CD8-positive, alpha-beta memory T cell (primary cell): ENCODE data around the gene FAT2. TPM values are rescaled to one million over a fixed set of nuclear protein-coding genes. Genes with fewer than 3 reads are reported as not detected.
"Not testable (repeated sequence)": the region's sequence is repeated elsewhere in the genome, so short reads cannot be mapped to it uniquely, and the experiment has no call there.

ENCODE experiments used
- CTCF ChIA-PET: fragments of 350-600 bp; sonication (Branson Sonifier 250); formaldehyde crosslinking; loops from one replicate; lab custom pipeline; 2021; ENCODE audit warnings: antibody characterized with exemption; lab: Charles Lee
- POLR2A ChIA-PET: fragments of 350-600 bp; sonication (Branson Sonifier 250); formaldehyde crosslinking; loops from one replicate; lab custom pipeline; 2021; ENCODE audit warnings: antibody characterized with exemption; lab: Charles Lee
- DNase-seq, 5 donors: peaks; one replicate each; pipeline versions ENCODE4 v3.0.0 to v3.0.0-alpha.2; 2020 to 2022; ENCODE audit warnings: mixed read lengths in 1 of 5
- H3K27ac ChIP-seq: one replicate; pipeline ENCODE4 v1.7.0; 2013; ENCODE audit warnings: low read depth, mild to moderate bottlenecking, low read length, moderate library complexity
- H3K27me3 ChIP-seq: 2 replicates; pipeline ENCODE4 v1.7.0; 2013; ENCODE audit warnings: low read length, mild to moderate bottlenecking; ENCODE audit not compliant: insufficient read depth, poor library complexity, severe bottlenecking
- H3K36me3 ChIP-seq: 2 replicates; pipeline ENCODE4 v1.7.0; 2013; ENCODE audit warnings: mild to moderate bottlenecking, low read length, moderate library complexity; ENCODE audit not compliant: insufficient read depth
- H3K4me1 ChIP-seq: 2 replicates; pipeline ENCODE4 v1.7.0; 2013; ENCODE audit warnings: mild to moderate bottlenecking, low read length, moderate library complexity; ENCODE audit not compliant: insufficient read depth
- H3K4me3 ChIP-seq: 2 replicates; pipeline ENCODE4 v1.7.0; 2013; ENCODE audit warnings: mild to moderate bottlenecking, low read length
- H3K9me3 ChIP-seq: 2 replicates; pipeline ENCODE4 v1.7.0; 2013; ENCODE audit warnings: mild to moderate bottlenecking, low read length
- H3K27ac Mint-ChIP-seq, 8 donors: one replicate each; pipeline ENCODE4 v1.8.0; 2020 to 2021; ENCODE audit warnings: mixed read lengths in 8 of 8, mild to moderate bottlenecking in 6 of 8, inconsistent platforms in 3 of 8, moderate library complexity in 3 of 8
- H3K27me3 Mint-ChIP-seq, 2 donors: one replicate each; pipeline ENCODE4 v1.8.0; 2020 to 2021; ENCODE audit warnings: mixed read lengths in 2 of 2, mild to moderate bottlenecking in 1 of 2, moderate library complexity in 1 of 2
- H3K36me3 Mint-ChIP-seq, 3 donors: one replicate each; pipeline ENCODE4 v1.8.0; 2020 to 2021; ENCODE audit warnings: mixed read lengths in 3 of 3, inconsistent platforms in 1 of 3, mild to moderate bottlenecking in 1 of 3
- H3K4me1 Mint-ChIP-seq, 3 donors: one replicate each; pipeline ENCODE4 v1.8.0; 2020 to 2021; ENCODE audit warnings: mixed read lengths in 3 of 3, inconsistent platforms in 1 of 3, mild to moderate bottlenecking in 1 of 3
- H3K4me3 Mint-ChIP-seq, 7 donors: one replicate each; pipeline ENCODE4 v1.8.0; 2020 to 2021; ENCODE audit warnings: mixed read lengths in 7 of 7, mild to moderate bottlenecking in 6 of 7, moderate library complexity in 4 of 7, inconsistent platforms in 2 of 7
- H3K9me3 Mint-ChIP-seq, 5 donors: one replicate each; pipeline ENCODE4 v1.8.0; 2020 to 2022; ENCODE audit warnings: mixed read lengths in 5 of 5, mild to moderate bottlenecking in 3 of 5, moderate library complexity in 2 of 5, inconsistent platforms in 1 of 5
- polyA plus RNA-seq: library from polyadenylated mRNA; unstranded; fragments of 300-500 nt; fragmentation: Illumina TruSeq; gene quantifications from one replicate; pipeline ENCODE4 v1.2.3, GENCODE V29; 2021
- total RNA-seq, 2 experiments: library from RNA; stranded (reverse); gene quantifications; one replicate each; pipeline ENCODE4 v1.2.3, GENCODE V29; 2021

The FAT2 gene
- total and polyA plus RNA-seq, 3 experiments from 2014 or later: not detected

- H3K36me3 Mint-ChIP-seq: no peaks in the 10 kb centered on the region
- DNase-seq: no peak
- ChIA-PET CTCF (no interaction called here), POLR2A (no interaction called here)
- H3K4me3 Mint-ChIP-seq: no peak overlapping the region
- Histone ChIP-seq H3K4me3 (no peak overlapping the region), H3K27me3 (no peaks in the 10 kb centered on the region), H3K36me3 (no peaks in the 10 kb centered on the region), H3K27ac (no peak overlapping the region), H3K9me3 (no peaks in the 10 kb centered on the region), H3K4me1 (no peaks in the 10 kb centered on the region)
- H3K27ac Mint-ChIP-seq: no peak overlapping the region
- H3K4me1 Mint-ChIP-seq: no peaks in the 10 kb centered on the region
- H3K9me3 Mint-ChIP-seq: peaks cover 0 to 4% (median 0%) of the 10 kb centered on the region in 5 donors
- H3K27me3 Mint-ChIP-seq: peaks cover 2 to 17% of the 10 kb centered on the region in 2 donors
Observed at GRCh38 chr5:151584057-151584937, 6.8 kb downstream of the FAT2 start.

DNA sequence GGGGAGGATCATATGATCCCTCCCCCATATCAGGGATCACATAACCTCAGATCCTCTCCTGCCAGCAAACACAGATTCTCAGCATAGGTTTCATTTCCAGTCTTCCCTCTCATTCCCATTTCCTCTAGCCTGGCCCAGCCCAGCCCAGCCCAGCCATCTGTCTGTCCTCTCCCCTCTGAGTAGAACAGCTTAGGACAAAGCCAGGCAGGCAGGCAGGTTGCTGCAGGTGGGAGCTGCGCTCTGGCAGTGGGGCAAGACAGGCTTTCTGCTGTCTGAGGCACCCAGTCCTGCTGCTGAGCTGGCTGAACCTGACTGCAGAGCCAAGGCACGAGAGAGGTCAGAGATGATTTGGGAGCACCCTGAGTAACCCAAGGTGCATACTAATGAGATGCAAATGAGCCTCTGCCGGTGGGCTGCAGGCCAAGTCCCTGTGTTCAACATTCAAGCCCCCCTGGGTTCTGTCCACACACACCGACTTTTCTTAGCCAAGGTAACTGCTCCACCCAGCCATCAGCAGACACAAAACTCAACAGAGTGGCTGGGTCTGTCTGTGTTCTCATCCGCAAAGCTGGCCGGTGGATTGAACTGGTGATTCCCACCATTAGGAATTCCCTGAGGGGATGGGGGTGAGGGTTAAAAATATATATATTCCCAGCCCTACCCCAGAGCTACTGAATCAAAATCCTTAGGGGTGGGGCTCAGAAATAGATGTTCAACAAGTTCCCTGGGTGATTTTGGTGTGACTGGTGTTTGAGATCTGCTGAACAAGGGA is 9.1 kb downstream of the FAT2 start:
- Mint-ChIP-seq H3K9me3 (peaks cover 0 to 4% (median 0%) of the 10 kb centered on the region in 5 donors), H3K27ac (no peak overlapping the region), H3K27me3 (peaks cover 2 to 17% of the 10 kb centered on the region in 2 donors), H3K36me3 (no peaks in the 10 kb centered on the region), H3K4me1 (peaks cover 3 to 12% (median 9%) of the 10 kb centered on the region in 3 donors), H3K4me3 (no peak overlapping the region)
- H3K27me3 ChIP-seq: no peaks in the 10 kb centered on the region
- no peak for DNase-seq
- no peaks in the 10 kb centered on the region for H3K9me3 ChIP-seq
- ChIA-PET CTCF (no interaction called here), POLR2A (no interaction called here)
- no peaks in the 10 kb centered on the region for H3K36me3 ChIP-seq
- no peak overlapping the region for H3K4me3 ChIP-seq
- no peak overlapping the region for H3K27ac ChIP-seq
- H3K4me1 ChIP-seq: peaks cover 11% of the 10 kb centered on the region

DNA sequence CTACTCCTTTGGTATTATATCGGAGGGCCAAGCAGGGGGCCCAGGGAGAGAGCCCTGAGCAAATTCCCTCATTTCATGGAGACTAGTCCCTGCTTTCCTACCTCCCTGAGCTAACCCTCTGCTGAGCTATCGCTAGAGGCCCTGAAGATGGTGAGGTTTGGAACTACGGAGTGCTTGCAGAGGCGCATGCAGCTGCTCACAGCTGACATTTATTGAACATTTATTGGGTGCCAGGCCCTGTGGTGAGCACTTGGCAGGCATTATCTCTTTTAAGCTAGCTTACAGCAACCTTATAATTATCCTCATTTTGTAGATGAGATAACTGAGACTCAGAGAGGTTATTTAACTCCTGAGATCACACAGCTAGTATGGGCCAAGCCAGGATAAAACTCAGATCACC is 9.8 kb downstream of the FAT2 start:
- H3K4me3 ChIP-seq: no peak overlapping the region
- Mint-ChIP-seq H3K27me3 (peaks cover 2 to 17% of the 10 kb centered on the region in 2 donors), H3K4me1 (peaks cover 3 to 12% (median 11%) of the 10 kb centered on the region in 3 donors), H3K9me3 (peaks cover 0 to 4% (median 0%) of the 10 kb centered on the region in 5 donors), H3K27ac (no peak overlapping the region), H3K36me3 (no peaks in the 10 kb centered on the region), H3K4me3 (no peak overlapping the region)
- H3K9me3 ChIP-seq: no peaks in the 10 kb centered on the region
- no peaks in the 10 kb centered on the region for H3K36me3 ChIP-seq
- ChIA-PET POLR2A (no interaction called here), CTCF (interaction anchor here (0.6 kb wide), 1 partner anchor 66 kb away, joined by 3 read pairs; no protein-coding TSS in a partner anchor)
- peaks cover 14% of the 10 kb centered on the region for H3K4me1 ChIP-seq
- no peaks in the 10 kb centered on the region for H3K27me3 ChIP-seq
- no peak overlapping the region for H3K27ac ChIP-seq
- no peak for DNase-seq

DNA sequence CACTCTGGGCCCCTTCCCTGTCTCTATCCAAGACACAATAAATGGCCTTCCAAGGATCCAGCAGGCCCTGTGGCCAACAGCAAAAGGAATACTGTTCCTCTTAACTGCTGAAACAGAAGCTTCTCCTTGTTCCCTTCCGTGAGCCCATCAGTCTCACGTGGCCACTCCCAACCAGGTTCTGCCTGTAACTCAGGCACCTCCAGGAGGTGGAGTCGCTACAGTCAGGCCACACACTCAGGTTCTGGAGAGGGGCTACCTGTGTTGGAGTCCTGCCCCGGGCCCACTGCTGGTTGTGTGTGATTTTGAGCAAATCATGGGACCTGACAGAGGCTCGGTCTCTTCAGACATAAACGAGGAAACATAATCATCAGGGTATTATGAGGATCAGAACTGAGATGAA is 10.3 kb downstream of the FAT2 start:
- H3K4me1 Mint-ChIP-seq: peaks cover 3 to 12% (median 11%) of the 10 kb centered on the region in 3 donors

GRCh38 chr5:151580239-151580638 is 10.9 kb downstream of the FAT2 start:
- DNase-seq: no peak
- Histone ChIP-seq H3K4me1 (peaks cover 14% of the 10 kb centered on the region), H3K27ac (no peak overlapping the region), H3K9me3 (no peaks in the 10 kb centered on the region), H3K27me3 (no peaks in the 10 kb centered on the region), H3K36me3 (no peaks in the 10 kb centered on the region), H3K4me3 (no peak overlapping the region)
- ChIA-PET POLR2A (no interaction called here), CTCF (no interaction called here)
- H3K36me3 Mint-ChIP-seq: no peaks in the 10 kb centered on the region
- H3K27me3 Mint-ChIP-seq: peaks cover 2 to 17% of the 10 kb centered on the region in 2 donors
- H3K9me3 Mint-ChIP-seq: peaks cover 0 to 4% (median 0%) of the 10 kb centered on the region in 5 donors
- peaks cover 3 to 12% (median 11%) of the 10 kb centered on the region in 3 donors for H3K4me1 Mint-ChIP-seq
- no peak overlapping the region for H3K4me3 Mint-ChIP-seq
- H3K27ac Mint-ChIP-seq: no peak overlapping the region

More for the DNA sequence above, 10.3 kb downstream of the FAT2 start:
- Histone ChIP-seq H3K27ac (no peak overlapping the region), H3K36me3 (no peaks in the 10 kb centered on the region), H3K4me1 (peaks cover 14% of the 10 kb centered on the region), H3K27me3 (no peaks in the 10 kb centered on the region), H3K9me3 (no peaks in the 10 kb centered on the region), H3K4me3 (no peak overlapping the region)
- Mint-ChIP-seq H3K9me3 (peaks cover 0 to 4% (median 0%) of the 10 kb centered on the region in 5 donors), H3K4me3 (no peak overlapping the region), H3K27me3 (peaks cover 2 to 17% of the 10 kb centered on the region in 2 donors), H3K36me3 (no peaks in the 10 kb centered on the region), H3K27ac (no peak overlapping the region)
- CTCF ChIA-PET: interaction anchor here (0.6 kb wide), 1 partner anchor 67 kb away, joined by 3 read pairs; no protein-coding TSS in a partner anchor
- POLR2A ChIA-PET: no interaction called here
- no peak for DNase-seq

DNA sequence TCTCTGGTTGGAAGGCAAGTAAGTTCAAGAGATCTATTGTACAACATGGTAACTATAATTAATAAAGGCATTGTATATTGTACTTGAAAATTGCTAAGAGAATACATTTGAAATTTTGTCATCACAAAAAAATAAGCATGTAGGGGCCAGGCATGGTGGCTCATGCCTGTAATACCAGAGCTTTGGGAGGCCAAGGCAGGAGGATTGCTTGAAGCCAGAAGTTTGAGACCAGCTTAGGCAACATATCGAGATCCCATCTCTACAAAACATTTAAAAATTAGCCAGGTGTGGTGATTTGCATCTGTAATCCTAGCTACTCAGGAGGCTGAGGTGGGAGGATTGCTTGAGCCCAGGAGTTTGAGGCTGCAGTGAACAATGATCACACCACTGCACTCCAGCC is 12.0 kb downstream of the FAT2 start:
- H3K36me3 Mint-ChIP-seq, H3K36me3 ChIP-seq, H3K27me3 ChIP-seq, H3K4me3 ChIP-seq, H3K9me3 ChIP-seq, CTCF ChIA-PET, POLR2A ChIA-PET, H3K27ac Mint-ChIP-seq, H3K4me3 Mint-ChIP-seq, H3K9me3 Mint-ChIP-seq, DNase-seq, H3K27ac ChIP-seq: not testable (repeated sequence)
- peaks cover 2 to 13% of the 10 kb centered on the region in 2 donors for H3K27me3 Mint-ChIP-seq
- peaks cover 3 to 12% (median 11%) of the 10 kb centered on the region in 3 donors for H3K4me1 Mint-ChIP-seq
- peaks cover 14% of the 10 kb centered on the region for H3K4me1 ChIP-seq

DNA sequence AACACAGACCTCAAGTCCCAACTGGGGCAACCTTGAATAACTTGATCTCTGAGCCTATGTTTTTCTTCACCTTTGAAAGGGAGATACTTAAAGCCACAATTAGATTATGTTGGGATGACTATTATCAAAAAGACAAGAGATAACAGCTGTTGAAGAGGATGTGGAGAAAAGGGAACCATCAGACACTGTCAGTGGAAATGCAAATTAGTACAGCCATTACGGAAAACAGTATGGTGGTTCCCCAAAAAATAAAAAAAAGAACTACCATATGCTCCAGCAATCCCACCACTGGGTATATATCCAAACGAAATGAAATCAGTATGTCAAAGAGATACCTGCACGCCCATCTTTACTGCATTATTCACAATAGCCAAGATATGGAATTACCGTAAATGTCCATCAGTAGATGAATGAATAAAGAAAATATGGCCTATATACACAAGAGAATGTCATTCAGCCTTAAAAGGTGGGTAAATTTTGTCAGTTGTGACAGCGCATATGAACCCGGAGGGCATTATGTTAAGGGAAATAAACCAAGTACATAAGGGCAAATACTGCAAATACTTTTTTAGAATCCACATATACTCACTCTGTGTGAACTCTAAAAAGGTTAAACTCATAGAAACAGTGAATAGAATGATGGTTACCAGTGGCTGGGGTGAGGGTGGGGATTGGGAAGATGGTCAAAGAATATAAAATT is 12.7 kb downstream of the FAT2 start:
- peaks cover 0 to 4% (median 0%) of the 10 kb centered on the region in 5 donors for H3K9me3 Mint-ChIP-seq
- no peak for DNase-seq
- peaks cover 2 to 17% of the 10 kb centered on the region in 2 donors for H3K27me3 Mint-ChIP-seq
- no peaks in the 10 kb centered on the region for H3K36me3 Mint-ChIP-seq
- H3K4me1 ChIP-seq: peaks cover 14% of the 10 kb centered on the region
- ChIA-PET CTCF (no interaction called here), POLR2A (no interaction called here)
- peak overlapping the region in 1 of 8 donors; percentile 15 for H3K27ac Mint-ChIP-seq
- H3K27me3 ChIP-seq: no peaks in the 10 kb centered on the region
- no peak overlapping the region for H3K27ac ChIP-seq
- no peak overlapping the region for H3K4me3 ChIP-seq
- H3K4me1 Mint-ChIP-seq: peaks cover 3 to 12% (median 11%) of the 10 kb centered on the region in 3 donors
- H3K9me3 ChIP-seq: no peaks in the 10 kb centered on the region
- no peak overlapping the region for H3K4me3 Mint-ChIP-seq
- H3K36me3 ChIP-seq: no peaks in the 10 kb centered on the region
